Measurements from ENCODE around the gene GDAP1L1.
"Not testable (repeated sequence)": the region's sequence is repeated elsewhere in the genome, so short reads cannot be mapped to it uniquely, and the experiment has no call there.

The GDAP1L1 gene

DNA sequence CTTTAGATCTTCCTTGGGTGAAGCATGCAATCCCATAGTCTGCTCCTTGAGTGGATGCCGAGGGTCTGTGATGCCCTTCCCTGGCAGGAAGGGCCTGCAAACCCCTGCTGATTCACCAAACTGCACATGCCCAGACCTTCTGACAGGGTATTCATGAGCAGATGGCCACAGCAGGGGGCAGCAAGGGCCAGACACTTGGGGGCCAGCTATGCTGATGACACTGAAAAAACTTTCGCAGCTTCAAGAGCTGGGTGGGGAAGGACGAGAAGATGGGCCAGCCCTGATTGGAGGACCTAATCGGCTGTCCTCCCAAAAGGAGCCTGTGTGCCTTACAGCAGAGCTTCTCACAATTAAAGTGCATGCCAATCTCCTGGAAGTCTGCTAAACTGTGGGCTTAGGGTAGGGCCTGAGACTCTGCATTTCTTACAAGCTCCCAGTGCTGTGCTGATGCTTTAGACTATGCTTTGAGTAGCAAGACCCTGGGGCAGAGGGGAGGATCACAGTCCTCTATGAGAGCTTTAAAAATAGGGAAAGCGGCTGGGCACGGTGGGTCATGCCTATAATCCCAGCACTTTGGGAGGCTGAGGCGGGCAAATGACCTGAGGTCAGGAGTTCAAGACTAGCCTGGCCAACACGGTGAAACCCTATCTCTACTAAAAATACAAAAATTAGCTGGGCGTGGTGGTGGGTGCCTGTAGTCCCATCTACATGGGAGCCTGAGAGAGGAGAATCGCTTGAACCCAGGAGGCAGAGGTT, 15.2 kb upstream of the GDAP1L1 start:
- no peak for TF ChIP-seq CTCF (IDR thresholded peaks at IDR 0.05; ENCODE audit: insufficient read depth, low read length, missing control alignments)
- ChIA-PET CTCF (interaction anchor here (4.6 kb wide), 1 partner anchor 15 kb away, joined by 44 read pairs; no protein-coding TSS in a partner anchor), POLR2A (no interaction called here)
- H3K4me3 ChIP-seq (ENCODE audit: low read depth, low read length), result no peak overlapping the region
- no peak for DNase-seq (ENCODE audit: low read depth, low spot score)

DNA sequence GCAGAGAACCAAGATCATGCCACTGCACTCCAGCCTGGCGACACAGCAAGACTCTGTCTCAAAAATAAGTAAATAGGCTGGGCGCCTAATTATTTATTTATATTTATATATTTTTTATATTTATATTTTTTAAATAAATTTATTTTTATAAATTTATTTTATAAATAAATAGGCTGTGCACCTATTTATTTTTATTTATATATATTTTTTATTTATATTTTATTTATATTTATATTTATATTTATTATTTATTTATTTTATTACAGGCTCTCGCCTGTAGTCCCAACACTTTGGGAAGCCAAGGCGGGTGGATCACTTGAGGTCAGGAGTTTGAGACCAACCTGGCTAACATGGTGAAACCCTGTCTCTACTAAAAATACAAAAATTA, 14.6 kb upstream of the GDAP1L1 start:
- DNase-seq (ENCODE audit: low read depth, low spot score); POLR2A ChIA-PET; H3K4me3 ChIP-seq (ENCODE audit: low read depth, low read length): not testable (repeated sequence)
- CTCF ChIA-PET, result interaction anchor here (1.2 to 4.6 kb wide), 2 partner anchors 15 to 16 kb away, joined by 6 to 44 read pairs; no protein-coding TSS in a partner anchor

DNA sequence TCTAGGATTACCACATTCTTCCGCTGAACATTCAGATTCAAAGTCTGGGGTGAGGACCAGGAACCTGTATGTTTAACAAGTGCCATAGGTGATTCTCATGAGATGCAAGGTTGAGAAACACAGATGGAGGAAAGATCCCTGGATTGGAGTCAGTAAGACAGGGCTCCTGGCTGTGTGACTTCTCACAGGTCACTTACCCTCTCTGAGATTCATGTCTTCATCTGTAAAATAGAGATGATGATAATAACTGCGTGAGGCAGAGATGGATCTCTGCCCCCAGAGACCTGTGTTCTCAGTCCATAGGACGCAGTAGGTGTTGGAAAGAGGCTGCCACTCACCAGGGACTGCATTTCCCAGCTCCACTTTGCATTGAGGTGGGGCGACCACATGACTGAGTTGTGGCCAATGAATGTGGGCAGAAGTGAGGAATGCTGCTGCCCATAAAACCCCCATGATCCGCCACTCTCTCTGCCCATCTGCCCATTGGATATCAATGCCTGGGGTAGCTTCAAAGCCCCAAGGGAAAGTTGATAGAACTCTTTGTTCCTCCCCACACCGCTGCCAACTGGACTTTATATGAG, 13.6 kb upstream of the GDAP1L1 start:
- no peak for DNase-seq (ENCODE audit: low read depth, low spot score)
- POLR2A ChIA-PET, result no interaction called here
- no peak for TF ChIP-seq CTCF (IDR thresholded peaks at IDR 0.05; ENCODE audit: insufficient read depth, low read length, missing control alignments)
- no peak overlapping the region for H3K4me3 ChIP-seq (ENCODE audit: low read depth, low read length)
- CTCF ChIA-PET, result interaction anchor here (1.0 to 1.2 kb wide), 3 partner anchors 13 to 16 kb away, joined by 3 to 6 read pairs (median 4); partner anchors contain the start of gene GDAP1L1

GRCh38 chr20:44234566-44235317, 12.4 kb upstream of the GDAP1L1 start:
- TF ChIP-seq CTCF (IDR thresholded peaks at IDR 0.05; ENCODE audit: insufficient read depth, low read length, missing control alignments), result no peak
- no peak overlapping the region for H3K4me3 ChIP-seq (ENCODE audit: low read depth, low read length)
- POLR2A ChIA-PET, result no interaction called here
- DNase-seq (ENCODE audit: low read depth, low spot score), result no peak
- CTCF ChIA-PET, result interaction anchor here (1.0 to 1.5 kb wide), 3 partner anchors 17 to 21 kb away, joined by 3 to 4 read pairs (median 4); no protein-coding TSS in a partner anchor

GRCh38 chr20:44235702-44236101, 11.4 kb upstream of the GDAP1L1 start:
- ChIA-PET CTCF (interaction anchor here (1.0 kb wide), 1 partner anchor 22 kb away, joined by 3 read pairs; no protein-coding TSS in a partner anchor), POLR2A (interaction anchor here (0.6 kb wide), 1 partner anchor 26 kb away, joined by 3 read pairs; no protein-coding TSS in a partner anchor)
- DNase-seq (ENCODE audit: low read depth, low spot score), result no peak
- TF ChIP-seq CTCF (IDR thresholded peaks at IDR 0.05; ENCODE audit: insufficient read depth, low read length, missing control alignments), result no peak
- H3K4me3 ChIP-seq (ENCODE audit: low read depth, low read length), result no peak overlapping the region

- CTCF ChIA-PET, result interaction anchor here (1.2 kb wide), 1 partner anchor 21 kb away, joined by 6 read pairs; no protein-coding TSS in a partner anchor
- POLR2A ChIA-PET; H3K4me3 ChIP-seq (ENCODE audit: low read depth, low read length); DNase-seq (ENCODE audit: low read depth, low spot score): not testable (repeated sequence)
These were observed 10.3 kb upstream of the GDAP1L1 start for GRCh38 chr20:44236840-44237239.

GRCh38 chr20:44241796-44242195, 5.3 kb upstream of the GDAP1L1 start:
- no peak overlapping the region for H3K4me3 ChIP-seq (ENCODE audit: low read depth, low read length)
- DNase-seq (ENCODE audit: low read depth, low spot score), result no peak
- POLR2A ChIA-PET, result no interaction called here
- TF ChIP-seq CTCF (IDR thresholded peaks at IDR 0.05; ENCODE audit: insufficient read depth, low read length, missing control alignments), result no peak
- CTCF ChIA-PET, result no interaction called here

Data from AG04449 (cell line).